GM19238 (cell line): Measurements from ENCODE around the gene BRINP2.
A peak's percentile ranks its signal among the peaks of the same experiment; 100 is the strongest.

Experiments
- DNase-seq: peaks from one replicate; pipeline ENCODE4 v3.0.0; 2011; ENCODE audit warnings: low spot score; ENCODE audit not compliant: insufficient read length

BRINP2 gene

GRCh38 chr1:177219554-177220458 lies 49.0 kb downstream of the BRINP2 start:
- DNase-seq: no peak

DNA sequence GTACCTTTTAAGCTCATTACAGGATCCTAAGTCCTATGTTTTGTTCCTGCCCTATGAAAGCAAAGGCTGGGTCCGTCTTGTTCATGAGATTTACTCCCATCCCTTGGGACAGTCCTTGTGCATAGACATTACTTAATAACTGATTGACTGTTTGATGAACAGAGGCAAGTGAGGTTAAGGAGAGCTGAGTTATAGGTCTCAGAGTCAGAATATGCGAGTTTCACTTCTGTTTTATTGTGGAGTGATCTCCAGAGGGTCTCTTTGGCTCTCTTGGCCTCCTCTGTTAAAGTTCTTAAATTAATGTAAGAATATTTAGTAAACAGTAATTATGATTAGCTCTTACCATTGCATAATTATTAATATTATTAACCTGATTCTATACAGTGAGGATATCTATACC lies 52.6 kb downstream of the BRINP2 start:
- no peak for DNase-seq

GRCh38 chr1:177227978-177228692 lies 57.4 kb downstream of the BRINP2 start:
- no peak for DNase-seq

DNA sequence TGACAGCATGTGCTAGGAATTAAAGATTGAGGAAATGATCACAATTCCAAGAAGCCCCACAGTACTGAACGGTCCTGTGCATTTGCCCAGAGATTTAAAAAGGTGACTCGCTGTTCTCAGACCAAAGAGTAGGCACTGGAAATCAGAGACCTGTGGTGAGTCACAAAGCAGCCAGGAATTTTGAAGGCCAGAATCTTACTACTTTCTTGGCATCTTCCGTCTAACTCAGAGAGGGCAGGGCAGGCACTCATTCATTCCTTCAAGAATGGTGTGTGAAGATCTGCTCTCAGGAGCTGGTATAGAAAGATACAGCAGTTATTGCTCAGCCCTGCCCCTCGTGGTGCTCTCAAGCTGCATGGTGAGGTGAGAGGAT lies 57.9 kb downstream of the BRINP2 start:
- no peak for DNase-seq

DNA sequence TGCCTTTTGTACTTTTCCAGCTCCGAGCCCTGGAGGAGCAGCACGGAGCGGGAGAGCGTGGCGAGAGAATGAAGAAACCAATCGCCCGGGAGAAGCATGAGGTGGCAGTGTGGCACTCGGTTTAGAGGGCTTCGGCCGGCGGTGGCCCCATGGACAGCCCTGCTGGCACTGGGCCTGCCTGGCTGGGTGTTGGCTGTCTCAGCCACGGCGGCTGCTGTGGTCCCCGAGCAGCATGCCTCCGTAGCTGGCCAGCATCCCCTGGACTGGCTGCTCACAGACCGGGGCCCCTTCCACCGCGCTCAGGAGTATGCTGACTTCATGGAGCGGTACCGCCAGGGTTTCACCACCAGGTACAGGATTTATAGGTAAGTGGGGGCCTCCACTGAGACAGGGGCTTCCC lies 59.0 kb downstream of the BRINP2 start:
- DNase-seq: no peak

- no peak for DNase-seq
Measured at GRCh38 chr1:177230228-177231016, 59.7 kb downstream of the BRINP2 start.

GRCh38 chr1:177235350-177235749 lies 64.6 kb downstream of the BRINP2 start:
- no peak for DNase-seq

DNA sequence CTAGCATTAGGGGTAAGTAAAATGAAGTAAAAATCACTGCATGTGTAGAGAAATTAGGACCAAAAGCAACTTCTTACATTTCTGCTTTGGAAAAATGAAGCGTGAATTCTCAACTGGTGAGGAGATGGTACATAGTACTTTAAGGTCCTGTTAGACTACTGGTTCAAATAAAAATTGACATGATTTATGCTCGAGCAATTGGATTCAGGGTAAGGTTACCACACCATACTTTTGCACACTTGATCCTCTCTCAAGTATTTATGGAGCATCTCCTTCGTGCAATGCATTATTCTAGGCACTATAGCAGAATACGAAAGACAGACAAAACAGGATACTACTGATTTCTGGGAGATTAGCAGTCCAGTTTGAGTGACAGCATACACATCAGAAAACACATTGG lies 66.2 kb downstream of the BRINP2 start:
- DNase-seq: no peak

DNA sequence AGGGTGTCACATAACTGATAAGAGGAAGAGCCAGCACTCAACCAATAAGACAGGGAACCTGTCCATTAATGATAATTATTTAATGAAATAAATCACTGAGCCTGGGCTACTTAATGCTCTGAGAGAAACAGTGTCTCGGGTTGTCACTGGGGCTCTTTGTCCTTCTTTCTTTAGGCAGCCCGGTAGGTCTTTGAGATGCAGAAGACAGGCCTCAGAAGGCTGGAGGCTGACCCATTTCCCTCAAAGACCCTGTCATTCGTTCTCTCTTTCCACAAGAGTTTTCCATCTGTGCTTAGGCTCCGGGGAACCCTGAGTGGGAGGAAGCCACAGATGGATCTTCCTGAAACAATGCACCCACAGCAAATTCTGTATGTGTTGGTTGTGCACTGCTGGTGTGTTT lies 68.2 kb downstream of the BRINP2 start:
- DNase-seq: no peak

GRCh38 chr1:177239792-177240191 lies 69.0 kb downstream of the BRINP2 start:
- no peak for DNase-seq

- no peak for DNase-seq
Measured at GRCh38 chr1:177243773-177244172, 73.0 kb downstream of the BRINP2 start.

DNA sequence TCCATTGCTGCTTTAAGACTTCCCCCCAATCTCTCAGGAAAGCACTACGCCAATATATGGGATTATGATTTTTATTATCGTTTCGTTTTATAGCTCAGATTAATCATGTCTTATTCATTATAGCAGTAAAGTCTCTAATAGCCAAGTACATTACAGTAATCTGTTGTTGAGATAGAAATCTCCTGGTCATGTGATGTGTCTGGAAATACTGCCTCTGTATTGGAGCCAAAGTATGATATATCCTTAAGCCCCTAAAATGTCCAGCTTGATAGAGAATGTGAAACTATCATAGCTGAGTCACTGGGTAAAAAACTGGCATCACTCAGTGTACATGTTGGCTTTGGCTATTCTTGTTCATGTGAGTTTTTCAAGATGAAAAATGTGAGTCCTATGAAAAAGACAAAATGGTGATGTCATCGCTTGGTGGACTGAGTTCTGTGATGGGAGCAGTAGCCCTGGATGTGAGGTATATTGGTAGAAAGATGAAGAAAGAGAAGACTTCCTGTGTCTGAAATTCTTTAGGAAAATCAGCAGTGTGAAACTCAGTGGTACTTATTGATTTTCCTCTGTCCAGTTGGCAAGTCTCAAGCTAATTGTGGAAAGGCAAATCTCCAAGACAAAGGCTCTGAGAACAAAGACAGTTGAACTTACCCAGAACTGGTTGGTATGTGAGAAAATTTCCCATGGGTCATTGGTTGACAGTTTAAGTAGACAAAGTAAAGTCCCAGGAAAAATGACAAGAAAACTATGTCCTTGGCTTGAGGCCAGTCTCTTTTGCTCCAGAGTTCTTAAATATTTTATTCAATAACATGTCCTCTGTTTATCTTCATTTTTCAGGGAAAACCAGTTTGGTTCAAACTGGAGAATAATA lies 76.2 kb downstream of the BRINP2 start:
- DNase-seq: no peak

DNA sequence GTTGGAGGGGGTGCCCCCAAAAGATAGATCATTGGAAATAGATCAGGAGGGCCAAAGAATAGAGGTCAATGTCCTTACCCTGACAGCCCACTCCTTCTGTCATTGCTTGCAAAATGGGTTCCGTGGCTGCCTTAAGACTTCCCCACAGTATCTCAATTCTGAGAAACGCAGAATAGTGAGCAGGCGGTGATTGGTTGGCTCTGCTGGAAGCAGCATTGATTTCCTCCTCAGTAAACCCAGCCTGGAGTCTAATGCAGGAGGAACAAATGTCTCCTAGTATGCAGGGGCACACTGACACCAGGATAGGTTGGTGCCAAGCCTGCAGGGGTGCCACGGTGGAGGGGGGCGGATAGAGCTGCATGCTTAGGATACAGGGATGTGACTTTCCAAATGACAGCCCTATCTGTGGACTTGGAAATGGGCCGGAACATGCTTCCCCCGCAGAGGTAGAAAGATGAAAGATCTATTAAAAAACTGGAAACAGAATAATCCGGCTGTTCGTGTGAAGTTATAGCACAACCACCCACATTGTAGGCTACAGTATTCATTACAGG lies 76.9 kb downstream of the BRINP2 start:
- no peak for DNase-seq

GRCh38 chr1:177248258-177248657 lies 77.5 kb downstream of the BRINP2 start:
- no peak for DNase-seq

- no peak for DNase-seq
Measured at GRCh38 chr1:177249231-177249630, 78.5 kb downstream of the BRINP2 start.

DNA sequence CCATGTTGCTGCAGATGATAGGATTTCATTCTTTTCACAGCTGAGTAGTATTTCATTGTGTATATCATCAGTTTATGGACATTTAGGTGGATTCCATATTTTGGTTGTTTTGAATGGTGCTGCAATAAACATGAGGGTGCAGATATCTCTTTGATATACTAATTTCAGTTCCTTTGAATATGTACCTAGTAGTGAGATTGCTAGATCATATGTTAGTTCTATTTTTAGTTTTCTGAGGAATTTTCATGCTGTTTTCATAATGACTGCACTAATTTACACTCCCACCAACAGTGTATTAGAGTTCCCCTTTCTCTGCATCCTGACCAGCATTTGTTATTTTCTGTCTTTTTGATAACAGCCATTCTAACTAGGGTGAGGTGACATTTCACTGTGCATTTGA lies 82.1 kb downstream of the BRINP2 start:
- DNase-seq: no peak

DNA sequence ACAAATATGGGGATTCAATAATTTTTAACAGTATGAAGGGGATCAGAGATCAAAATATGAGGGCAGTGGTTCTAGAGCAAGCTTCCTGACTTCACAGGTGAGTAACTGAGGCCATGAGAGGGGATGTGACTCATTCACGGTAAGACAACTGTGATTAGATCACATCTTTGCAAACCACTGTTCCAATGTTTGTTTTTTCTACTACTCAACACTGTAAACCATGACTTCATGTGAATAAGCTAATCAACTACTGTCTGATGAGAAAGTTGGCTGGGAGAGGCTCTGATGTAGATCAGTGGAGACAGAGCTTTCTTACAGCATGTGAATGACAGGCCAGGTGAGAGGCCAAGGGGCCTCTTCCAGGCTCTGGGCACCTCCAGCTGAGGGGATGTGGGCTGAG lies 84.7 kb downstream of the BRINP2 start:
- DNase-seq: no peak

GRCh38 chr1:177256153-177257075 lies 85.7 kb downstream of the BRINP2 start:
- peak; percentile 7 for DNase-seq

DNA sequence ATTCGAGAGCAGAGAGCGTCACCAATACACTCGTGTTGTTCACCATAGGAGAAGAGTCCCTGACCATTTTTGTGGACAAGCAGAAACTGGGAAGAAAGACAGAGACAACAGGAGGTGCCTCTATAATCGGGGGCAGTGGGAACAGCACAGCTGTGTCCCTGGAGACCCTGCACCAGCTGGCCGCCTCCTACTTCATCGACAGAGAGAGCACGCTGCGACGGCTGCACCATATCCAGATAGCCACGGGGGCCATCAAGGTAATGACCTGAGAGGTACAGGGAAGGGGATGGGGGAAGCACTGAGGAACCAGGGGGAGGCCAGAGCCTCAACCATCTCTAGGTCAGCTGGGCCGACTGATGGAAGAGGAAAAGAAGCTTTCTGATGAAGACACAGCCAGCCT lies 86.4 kb downstream of the BRINP2 start:
- DNase-seq: no peak

DNA sequence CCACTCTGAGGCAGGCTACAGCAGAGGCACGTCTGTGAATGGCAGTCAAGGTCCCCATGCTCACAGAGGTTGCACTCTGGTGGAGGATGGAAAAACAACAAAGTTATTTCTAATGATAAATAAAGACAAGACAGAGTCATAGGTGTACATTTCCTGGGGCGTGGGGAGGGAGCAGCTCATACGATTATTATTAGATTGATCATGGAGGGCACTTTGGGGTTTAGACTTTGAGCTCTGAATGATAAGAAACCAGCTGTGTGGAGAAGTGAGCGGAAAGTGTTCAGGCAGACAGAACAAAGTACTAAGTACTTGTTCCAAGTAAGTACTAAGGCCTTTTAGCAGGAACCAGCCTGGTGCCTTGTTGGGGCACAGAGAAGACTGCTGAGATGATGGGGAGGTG lies 86.8 kb downstream of the BRINP2 start:
- no peak for DNase-seq
